H9 (cell line): ENCODE measurements around the gene SPDYE6. TPM values are rescaled to one million over a fixed set of nuclear protein-coding genes. Genes with fewer than 3 reads are reported as not detected.
A peak's percentile ranks its signal among the peaks of the same experiment; 100 is the strongest.

Experiments
- DNase-seq: peaks from one replicate; pipeline ENCODE4 v3.0.0-alpha.2; 2017
- H2AFZ ChIP-seq: one replicate; pipeline ENCODE4 v1.6.1; 2013; ENCODE audit warnings: mild to moderate bottlenecking, low read length, control low read depth, moderate library complexity
- H2AK5ac ChIP-seq: 2 replicates; pipeline ENCODE4 v1.6.1; 2013; ENCODE audit warnings: low read length, control low read depth, mixed read lengths; ENCODE audit not compliant: insufficient read length
- H2BK120ac ChIP-seq: one replicate; pipeline ENCODE4 v1.6.1; 2013; ENCODE audit warnings: low read depth, mild to moderate bottlenecking, low read length, control low read depth, inconsistent platforms; ENCODE audit not compliant: poor library complexity, severe bottlenecking
- H2BK12ac ChIP-seq: 2 replicates; pipeline ENCODE4 v1.6.1; 2013; ENCODE audit warnings: low read length, control low read depth, mixed read lengths, low read depth; ENCODE audit not compliant: insufficient read length
- H2BK15ac ChIP-seq: 2 replicates; pipeline ENCODE4 v1.6.1; 2013; ENCODE audit warnings: low read depth, low read length, control low read depth
- H2BK20ac ChIP-seq: one replicate; pipeline ENCODE4 v1.6.1; 2013; ENCODE audit warnings: low read depth, mild to moderate bottlenecking, low read length, control low read depth, inconsistent platforms; ENCODE audit not compliant: poor library complexity, severe bottlenecking
- H2BK5ac ChIP-seq: 2 replicates; pipeline ENCODE4 v1.6.1; 2013; ENCODE audit warnings: low read length, control low read depth, mixed read lengths; ENCODE audit not compliant: insufficient read length
- H3K14ac ChIP-seq: 2 replicates; pipeline ENCODE4 v1.6.1; 2013; ENCODE audit warnings: low read length, control low read depth; ENCODE audit not compliant: insufficient read depth
- H3K18ac ChIP-seq: 2 replicates; pipeline ENCODE4 v1.6.1; 2013; ENCODE audit warnings: low read depth, mild to moderate bottlenecking, mixed read lengths, low read length, control low read depth; ENCODE audit not compliant: insufficient read length
- H3K23ac ChIP-seq: 2 replicates; pipeline ENCODE4 v1.6.1; 2013; ENCODE audit warnings: low read length, control low read depth, mixed read lengths, low read depth; ENCODE audit not compliant: insufficient read length
- H3K23me2 ChIP-seq: 2 replicates; pipeline ENCODE4 v1.6.1; 2013; ENCODE audit warnings: low read depth, mild to moderate bottlenecking, mixed read lengths, low read length, control low read depth; ENCODE audit not compliant: insufficient read length, poor library complexity, severe bottlenecking
- H3K27ac ChIP-seq: 2 replicates; pipeline ENCODE4 v1.5.1; 2013; ENCODE audit warnings: low read length, control low read depth, mixed read lengths, low read depth; ENCODE audit not compliant: insufficient read length
- H3K27me3 ChIP-seq: 2 replicates; pipeline ENCODE4 v1.6.1; 2013; ENCODE audit warnings: low read length, control low read depth, inconsistent platforms; ENCODE audit not compliant: insufficient read depth
- H3K4ac ChIP-seq: 2 replicates; pipeline ENCODE4 v1.6.1; 2013; ENCODE audit warnings: low read depth, mild to moderate bottlenecking, control low read depth, inconsistent platforms, low read length, moderate library complexity
- H3K4me1 ChIP-seq: 2 replicates; pipeline ENCODE4 v1.6.1; 2013; ENCODE audit warnings: low read length, control low read depth, inconsistent platforms; ENCODE audit not compliant: insufficient read depth
- H3K4me2 ChIP-seq: 2 replicates; pipeline ENCODE4 v1.6.1; 2013; ENCODE audit warnings: low read length, control low read depth, mixed read lengths; ENCODE audit not compliant: insufficient read length, insufficient read depth
- H3K56ac ChIP-seq: 2 replicates; pipeline ENCODE4 v1.6.1; 2013; ENCODE audit warnings: low read depth, mild to moderate bottlenecking, mixed read lengths, low read length, control low read depth; ENCODE audit not compliant: insufficient read length
- H3K79me1 ChIP-seq: 2 replicates; pipeline ENCODE4 v1.6.1; 2013; ENCODE audit warnings: low read depth, mild to moderate bottlenecking, moderate library complexity, low read length, control low read depth, inconsistent platforms; ENCODE audit not compliant: insufficient read depth, poor library complexity, severe bottlenecking
- H3K79me2 ChIP-seq: 2 replicates; pipeline ENCODE4 v1.6.1; 2013; ENCODE audit warnings: low read length, control low read depth, inconsistent platforms; ENCODE audit not compliant: insufficient read depth
- H3K9ac ChIP-seq: 2 replicates; pipeline ENCODE4 v1.6.1; 2013; ENCODE audit warnings: low read length, control low read depth, mixed read lengths; ENCODE audit not compliant: insufficient read length; ENCODE audit errors: extremely low read depth
- H3K9me3 ChIP-seq: one replicate; pipeline ENCODE4 v1.6.1; 2013; ENCODE audit warnings: low read depth, low read length, inconsistent platforms; ENCODE audit not compliant: control insufficient read depth
- H3T11ph ChIP-seq: one replicate; pipeline ENCODE4 v1.6.1; 2013; ENCODE audit warnings: mild to moderate bottlenecking, low read length, control low read depth, inconsistent platforms
- H4K20me1 ChIP-seq: one replicate; pipeline ENCODE4 v1.6.1; 2013; ENCODE audit not compliant: control insufficient read depth, insufficient read length, insufficient read depth
- H4K5ac ChIP-seq: 2 replicates; pipeline ENCODE4 v1.6.1; 2013; ENCODE audit warnings: low read depth, mild to moderate bottlenecking, mixed read lengths, low read length, control low read depth; ENCODE audit not compliant: insufficient read length
- H4K8ac ChIP-seq: replicated peaks from 2 replicates; pipeline ENCODE4 v1.6.1; 2013; ENCODE audit warnings: low read length, control low read depth, mixed read lengths, low read depth; ENCODE audit not compliant: insufficient read length
- H4K91ac ChIP-seq: 2 replicates; pipeline ENCODE4 v1.6.1; 2013; ENCODE audit warnings: low read depth, mild to moderate bottlenecking, moderate library complexity, mixed read lengths, low read length, control low read depth; ENCODE audit not compliant: insufficient read length
- H3K27ac Mint-ChIP-seq, 3 experiments: 2 replicates in 2 of 3; 3 replicates in 1 of 3; pipeline ENCODE4 v1.8.0; 2020 to 2021; ENCODE audit warnings: mixed read lengths in 3 of 3, mild to moderate bottlenecking in 1 of 3, moderate library complexity in 1 of 3
- H3K27me3 Mint-ChIP-seq: 2 replicates; pipeline ENCODE4 v1.8.0; 2021; ENCODE audit warnings: low read depth, mild to moderate bottlenecking, moderate library complexity, mixed read lengths
- H3K36me3 Mint-ChIP-seq, 3 experiments: 2 replicates in 2 of 3; 3 replicates in 1 of 3; pipeline ENCODE4 v1.8.0; 2020 to 2021; ENCODE audit warnings: low read depth in 3 of 3, mixed read lengths in 3 of 3; ENCODE audit not compliant: insufficient read depth in 1 of 3
- H3K4me1 Mint-ChIP-seq, 2 experiments: 2 replicates each; pipeline ENCODE4 v1.8.0; 2020; ENCODE audit warnings: mixed read lengths in 2 of 2
- H3K4me3 Mint-ChIP-seq, 2 experiments: 2 replicates in 1 of 2; 3 replicates in 1 of 2; pipeline ENCODE4 v1.8.0; 2020 to 2021; ENCODE audit warnings: mild to moderate bottlenecking in 2 of 2, mixed read lengths in 2 of 2, moderate library complexity in 1 of 2
- H3K9me3 Mint-ChIP-seq, 2 experiments: 2 replicates in 1 of 2; 3 replicates in 1 of 2; pipeline ENCODE4 v1.8.0; 2020; ENCODE audit warnings: mild to moderate bottlenecking in 2 of 2, mixed read lengths in 2 of 2, moderate library complexity in 1 of 2
- CTCF ChIP-seq: fragments of 200-600 bp; sonication (generic); conservative IDR thresholded peaks from 3 replicates; pipeline ENCODE4 v1.8.0; 2021; ENCODE audit warnings: antibody characterized with exemption, mild to moderate bottlenecking
- WGBS: extraction: QIAGEN DNeasy Blood & Tissue Kit; methylation state at CpG from one replicate; pipeline ENCODE4 v1.1.7; 2013; ENCODE audit warnings: missing lambda C conversion rate, low lambda C conversion rate, mixed read lengths; ENCODE audit not compliant: insufficient read length; ENCODE audit errors: extremely low coverage; 5-methylcytosine and 5-hydroxymethylcytosine counted together
- total RNA-seq: library from RNA; stranded (reverse); gene quantifications from 2 replicates; pipeline ENCODE4 v1.2.1, GENCODE V29; 2021

Gene SPDYE6
- total RNA-seq, 1 experiment from 2014 or later: not detected

DNA sequence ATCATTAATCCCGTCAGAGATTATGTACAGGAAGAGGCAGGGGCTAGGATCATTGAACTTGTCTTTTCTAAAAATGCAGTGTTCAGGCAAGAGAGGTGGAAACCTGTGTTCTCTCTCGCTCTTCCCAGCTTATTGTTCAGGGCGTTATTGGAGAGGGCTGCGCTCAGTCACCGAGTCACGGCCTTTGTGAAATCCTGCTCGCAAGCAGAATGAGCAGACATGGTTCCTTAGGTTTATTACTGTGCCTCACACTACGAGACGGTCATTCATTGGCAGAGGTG, 39.3 kb upstream of the SPDYE6 start:
- no peak overlapping the region for H2AK5ac ChIP-seq
- H3K4me3 Mint-ChIP-seq: peak overlapping the region; percentile 94 to 97
- no peak overlapping the region for H2BK20ac ChIP-seq
- H3K9me3 ChIP-seq: no peaks in the 10 kb centered on the region
- peaks cover 3% of the 10 kb centered on the region for H3K79me1 ChIP-seq
- no peaks in the 10 kb centered on the region for H3K4me1 ChIP-seq
- peak overlapping the region; percentile 84 for H3K4me2 ChIP-seq
- H3K27ac Mint-ChIP-seq: peak overlapping the region; percentile 98 to 100 (median 99)
- H4K5ac ChIP-seq: peak overlapping the region; percentile 28
- H3K14ac ChIP-seq: peak overlapping the region; percentile 2
- no peaks in the 10 kb centered on the region for H3K27me3 ChIP-seq
- WGBS: no CpG with 5 or more reads among the region's 9 CpGs
- H4K20me1 ChIP-seq: no peaks in the 10 kb centered on the region
- peak overlapping the region; percentile 1 for H2BK5ac ChIP-seq
- H3K4ac ChIP-seq: no peak overlapping the region; the same call in 1 of the 2 replicates
- no peak overlapping the region for H2BK15ac ChIP-seq
- peak overlapping the region; percentile 1 for H2AFZ ChIP-seq
- H3K56ac ChIP-seq: peak overlapping the region; percentile 27
- H3K9ac ChIP-seq: peak overlapping the region; percentile 85
- H3K27ac ChIP-seq: peak overlapping the region; percentile 89
- no peak overlapping the region for H2BK120ac ChIP-seq
- H3K18ac ChIP-seq: peak overlapping the region; percentile 53
- no peak overlapping the region for H3K23ac ChIP-seq
- peaks cover 21 to 50% (median 40%) of the 10 kb centered on the region in 3 experiments; a peak in 6 of 7 replicates for H3K36me3 Mint-ChIP-seq
- H2BK12ac ChIP-seq: no peak overlapping the region
- H3K9me3 Mint-ChIP-seq: no peaks in the 10 kb centered on the region; a peak in 1 of 5 replicates
- H4K91ac ChIP-seq: no peak overlapping the region
- H4K8ac ChIP-seq: no peak overlapping the region
- DNase-seq: no peak
- H3K23me2 ChIP-seq: peaks cover 9% of the 10 kb centered on the region
- no peak for TF ChIP-seq CTCF
- peaks cover 11 to 12% of the 10 kb centered on the region in 2 experiments for H3K4me1 Mint-ChIP-seq
- peaks cover 1% of the 10 kb centered on the region; the same call in 1 of the 2 replicates for H3K79me2 ChIP-seq
- no peaks in the 10 kb centered on the region; the same call in 1 of the 2 replicates for H3K27me3 Mint-ChIP-seq
- no peak overlapping the region for H3T11ph ChIP-seq
